Peyer's patch (tissue), 4 donors: ENCODE results near the gene ANKRD35. TPM values are rescaled to one million over a fixed set of nuclear protein-coding genes. Genes with fewer than 3 reads are reported as not detected.
"Not testable (repeated sequence)": the region's sequence is repeated elsewhere in the genome, so short reads cannot be mapped to it uniquely, and the experiment has no call there.

Experiments used
- DNase-seq, 3 donors: peaks; one replicate each; pipeline ENCODE4 v3.0.0-alpha.2; 2017 to 2019
- H3K27ac ChIP-seq, 4 donors: fragments of 200-600 bp; sonication (generic); one replicate each; pipeline ENCODE4 v1.5.1; 2016 to 2019
- H3K27me3 ChIP-seq, 2 donors: fragments of 200-600 bp; sonication (generic); one replicate each; pipeline ENCODE4 v1.5.1; 2019
- H3K36me3 ChIP-seq, 3 donors: fragments of 200-600 bp; sonication (generic); one replicate each; pipeline ENCODE4 v1.5.1; 2016 to 2019
- H3K4me1 ChIP-seq, 4 donors: fragments of 200-600 bp; sonication (generic); one replicate each; pipeline ENCODE4 v1.5.1; 2016 to 2019
- H3K4me3 ChIP-seq, 4 donors: fragments of 200-600 bp; sonication (generic); 1 replicate in 3 of 4; 2 replicates in 1 of 4; pipeline ENCODE4 v1.5.1; 2016 to 2019; ENCODE audit warnings: mild to moderate bottlenecking in 1 of 4
- H3K9me3 ChIP-seq, 4 donors: fragments of 200-600 bp; sonication (generic); one replicate each; pipeline ENCODE4 v1.5.1; 2016 to 2019; ENCODE audit warnings: mild to moderate bottlenecking in 1 of 4
- CTCF ChIP-seq, 6 experiments: fragments of 450-650 bp in 4 of 6; fragments of 200-600 bp in 2 of 6; sonication (generic) in 1 of 6; IDR thresholded peaks; one replicate each; pipeline ENCODE4 v1.5.1; 2017 to 2019; ENCODE audit warnings: antibody characterized with exemption in 6 of 6, mild to moderate bottlenecking in 3 of 6, moderate library complexity in 1 of 6
- POLR2A ChIP-seq, 2 donors: fragments of 450-650 bp; IDR thresholded peaks; one replicate each; pipeline ENCODE4 v1.5.1; 2017; ENCODE audit warnings: antibody characterized with exemption in 2 of 2, mild to moderate bottlenecking in 2 of 2, moderate library complexity in 2 of 2
- total RNA-seq, 4 donors: library from RNA; depleted of rRNA; stranded (reverse); fragments of >200 nt; gene quantifications; one replicate each; pipeline ENCODE4 v1.1.0, GENCODE V29; 2016

The ANKRD35 gene
- total RNA-seq, 4 donors from 2014 or later = 0.85 to 7.4 (median 1.2) TPM; not detected in 1

- Histone ChIP-seq H3K9me3 (no peaks in the 10 kb centered on the region), H3K27me3 (no peaks in the 10 kb centered on the region), H3K27ac (no peak overlapping the region), H3K36me3 (peaks cover 0 to 73% (median 3%) of the 10 kb centered on the region in 3 donors), H3K4me1 (peaks cover 0 to 11% (median 0%) of the 10 kb centered on the region in 4 donors), H3K4me3 (no peak overlapping the region)
- TF ChIP-seq CTCF (IDR thresholded peaks at IDR 0.05) (no peak), POLR2A (IDR thresholded peaks at IDR 0.05) (no peak)
- DNase-seq = no peak
Measured at GRCh38 chr1:145828367-145829026, 57.2 kb downstream of the ANKRD35 start.

GRCh38 chr1:145827966-145828365, 57.7 kb downstream of the ANKRD35 start:
- H3K27ac ChIP-seq = no peak overlapping the region
- H3K4me1 ChIP-seq = peaks cover 0 to 11% (median 0%) of the 10 kb centered on the region in 4 donors
- TF ChIP-seq POLR2A (IDR thresholded peaks at IDR 0.05) = no peak
- TF ChIP-seq CTCF (IDR thresholded peaks at IDR 0.05) = no peak
- H3K9me3 ChIP-seq = no peaks in the 10 kb centered on the region
- no peak for DNase-seq
- peaks cover 0 to 68% (median 3%) of the 10 kb centered on the region in 3 donors for H3K36me3 ChIP-seq
- H3K4me3 ChIP-seq = no peak overlapping the region
- H3K27me3 ChIP-seq = no peaks in the 10 kb centered on the region

GRCh38 chr1:145826030-145826429, 59.6 kb downstream of the ANKRD35 start:
- no peaks in the 10 kb centered on the region for H3K27me3 ChIP-seq
- peaks cover 0 to 49% (median 3%) of the 10 kb centered on the region in 3 donors for H3K36me3 ChIP-seq
- TF ChIP-seq POLR2A (IDR thresholded peaks at IDR 0.05) = no peak
- TF ChIP-seq CTCF (IDR thresholded peaks at IDR 0.05) = no peak

GRCh38 chr1:145824499-145824842, 61.2 kb downstream of the ANKRD35 start:
- Histone ChIP-seq H3K4me1 (peaks cover 0 to 11% (median 0%) of the 10 kb centered on the region in 4 donors), H3K27me3 (no peaks in the 10 kb centered on the region), H3K4me3 (peak overlapping the region; percentile 79 to 99 (median 83)), H3K36me3 (peaks cover 0 to 34% (median 3%) of the 10 kb centered on the region in 3 donors), H3K9me3 (no peaks in the 10 kb centered on the region), H3K27ac (peak overlapping the region; percentile 78 to 95 (median 88))
- TF ChIP-seq POLR2A (IDR thresholded peaks at IDR 0.05) (no peak), CTCF (IDR thresholded peaks at IDR 0.05) (no peak)
- no peak for DNase-seq

More at GRCh38 chr1:145826030-145826429, 59.6 kb downstream of the ANKRD35 start:
- H3K27ac ChIP-seq = no peak overlapping the region
- H3K4me3 ChIP-seq = no peak overlapping the region
- no peaks in the 10 kb centered on the region for H3K9me3 ChIP-seq
- no peak for DNase-seq
- H3K4me1 ChIP-seq = peaks cover 0 to 11% (median 0%) of the 10 kb centered on the region in 4 donors

- H3K36me3 ChIP-seq = peaks cover 0 to 27% (median 0%) of the 10 kb centered on the region in 3 donors
- H3K27ac ChIP-seq = peak within 1 kb of the TSS; percentile 78 to 95 (median 88)
- H3K27me3 ChIP-seq = no peaks in the 10 kb centered on the region
- TF ChIP-seq POLR2A (IDR thresholded peaks at IDR 0.05) (peak; percentile 73 to 74), CTCF (IDR thresholded peaks at IDR 0.05) (no peak)
- H3K4me1 ChIP-seq = peaks cover 0 to 11% (median 0%) of the 10 kb centered on the region in 4 donors
- no peaks in the 10 kb centered on the region for H3K9me3 ChIP-seq
- peak within 1 kb of the TSS; percentile 79 to 99 (median 83) for H3K4me3 ChIP-seq
- DNase-seq = peak; percentile 89 to 96 (median 93)
Measured at GRCh38 chr1:145823565-145824498, 61.8 kb downstream of the ANKRD35 start, which contains the start of the genes POLR3C and RNF115. Gene POLR3C, plus strand, starts transcription at chr1:145824200. Its CDS starts 1,577 bp downstream, at chr1:145825777. Gene RNF115, minus strand, starts transcription at chr1:145824095. Its CDS starts 222 bp downstream, at chr1:145823873.

GRCh38 chr1:145822779-145823331, 62.8 kb downstream of the ANKRD35 start:
- not testable (repeated sequence) for H3K27me3 ChIP-seq, H3K9me3 ChIP-seq, DNase-seq, H3K4me3 ChIP-seq, H3K27ac ChIP-seq
- Histone ChIP-seq H3K4me1 (peaks cover 0 to 11% (median 0%) of the 10 kb centered on the region in 4 donors), H3K36me3 (peaks cover 0 to 18% (median 0%) of the 10 kb centered on the region in 3 donors)

- H3K4me1 ChIP-seq, H3K4me3 ChIP-seq, DNase-seq, H3K27ac ChIP-seq, H3K36me3 ChIP-seq, H3K27me3 ChIP-seq, H3K9me3 ChIP-seq: not testable (repeated sequence)
Measured at GRCh38 chr1:145818095-145818494, 67.6 kb downstream of the ANKRD35 start.
